Stimulated activated CD8-positive, alpha-beta memory T cell treated with anti-CD3 and anti-CD28 coated beads, Interleukin-15, amount 100 ng/mL, for 24 hours (primary cell): ENCODE results near the gene BACH1.

ENCODE experiments used
- DNase-seq: peaks from one replicate; pipeline ENCODE4 v3.0.0-alpha.2; 2020; ENCODE audit warnings: low read depth

The BACH1 gene

GRCh38 chr21:29382030-29382654 is 83.4 kb downstream of the BACH1 start:
- no peak for DNase-seq

- DNase-seq: no peak
Measured at GRCh38 chr21:29384683-29385359, 86.1 kb downstream of the BACH1 start.

GRCh38 chr21:29385934-29386520 is 87.3 kb downstream of the BACH1 start:
- no peak for DNase-seq

GRCh38 chr21:29386803-29387202 is 88.1 kb downstream of the BACH1 start:
- no peak for DNase-seq

- no peak for DNase-seq
Measured at GRCh38 chr21:29387598-29387997, 88.9 kb downstream of the BACH1 start.

- DNase-seq: no peak
Measured at GRCh38 chr21:29389136-29389535, 90.4 kb downstream of the BACH1 start.

GRCh38 chr21:29390778-29391177 is 92.1 kb downstream of the BACH1 start:
- no peak for DNase-seq

GRCh38 chr21:29394051-29394450 is 95.3 kb downstream of the BACH1 start:
- DNase-seq: no peak
